Measurements from ENCODE around the gene SIPA1L3. TPM values are rescaled to one million over a fixed set of nuclear protein-coding genes. Genes with fewer than 3 reads are reported as not detected.

SIPA1L3 gene
- polyA plus RNA-seq, 3 donors from 2014 or later: 0.29 to 4.1 (median 3.2) TPM

- no peak for DNase-seq
- peaks cover 3 to 13% (median 12%) of the 10 kb centered on the region in 3 donors for H3K27me3 Mint-ChIP-seq (ENCODE audit: low read depth in 3 of 3)
- no peak overlapping the region for H3K27ac Mint-ChIP-seq
- no peaks in the 10 kb centered on the region for H3K36me3 Mint-ChIP-seq
- H3K4me3 Mint-ChIP-seq: no peak overlapping the region
- peaks cover 0 to 2% (median 0%) of the 10 kb centered on the region in 6 donors for H3K9me3 Mint-ChIP-seq
- H3K4me1 Mint-ChIP-seq: no peaks in the 10 kb centered on the region
Observed at GRCh38 chr19:38253788-38254187, 346.8 kb downstream of the SIPA1L3 start.

- H3K9me3 Mint-ChIP-seq: peaks cover 0 to 2% (median 0%) of the 10 kb centered on the region in 6 donors
- H3K4me1 Mint-ChIP-seq: no peaks in the 10 kb centered on the region
- DNase-seq: no peak
- no peaks in the 10 kb centered on the region for H3K36me3 Mint-ChIP-seq
- H3K27ac Mint-ChIP-seq: no peak overlapping the region
- peaks cover 3 to 13% (median 10%) of the 10 kb centered on the region in 3 donors for H3K27me3 Mint-ChIP-seq (ENCODE audit: low read depth in 3 of 3)
- H3K4me3 Mint-ChIP-seq: no peak overlapping the region
Observed at GRCh38 chr19:38255383-38256014, 348.5 kb downstream of the SIPA1L3 start.

Other genes with a start within 250 kb of the SIPA1L3 start
- gene ZNF607, start 187.4 kb upstream of the SIPA1L3 start, polyA plus RNA-seq: 1 to 10 TPM; 1.5 to 6.7 (median 5.9) TPM
- 1 to 10 TPM; 2.8 to 9.6 (median 8.5) TPM for gene ZNF573, start 127.6 kb upstream of the SIPA1L3 start, polyA plus RNA-seq
- gene WDR87, start 614 bp upstream of the SIPA1L3 start, polyA plus RNA-seq: not detected